GM12874 (cell line): ENCODE results near the gene HK1.

Experiments
- TF ChIP-seq, protein P1 (sequence below): IDR thresholded peaks from 2 replicates; pipeline ENCODE4 v1.5.1; 2011; ENCODE audit warnings: low read depth, mild to moderate bottlenecking, control low read depth, low read length, moderate library complexity; ENCODE audit not compliant: insufficient read depth

HK1 gene

DNA sequence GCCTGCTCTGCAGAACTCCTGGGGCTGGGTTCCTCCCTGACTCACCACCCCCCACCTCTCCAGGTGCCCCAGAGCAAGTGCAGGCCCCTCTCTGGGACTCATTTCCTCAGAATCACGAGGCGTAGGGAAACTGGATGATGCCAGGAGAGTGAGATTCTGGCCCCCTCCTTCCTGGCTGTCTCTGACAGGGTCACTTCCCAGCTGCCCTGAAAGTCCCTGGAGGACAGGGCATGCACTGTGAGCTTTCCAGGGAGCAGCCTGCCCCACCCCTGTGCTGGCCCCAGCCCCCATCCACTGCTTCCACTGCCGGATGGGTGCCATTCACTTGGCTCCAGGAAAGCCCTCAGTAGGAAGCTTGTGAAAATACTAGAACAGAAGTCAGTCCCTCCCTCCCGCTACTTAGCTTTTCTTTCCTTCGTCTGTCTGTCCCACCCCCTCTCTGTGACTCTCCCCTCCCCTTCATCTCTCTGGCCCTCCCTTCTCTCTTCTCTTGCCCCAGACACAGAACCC is 128.1 kb downstream of the HK1 start:
- TF ChIP-seq, protein P1, sequence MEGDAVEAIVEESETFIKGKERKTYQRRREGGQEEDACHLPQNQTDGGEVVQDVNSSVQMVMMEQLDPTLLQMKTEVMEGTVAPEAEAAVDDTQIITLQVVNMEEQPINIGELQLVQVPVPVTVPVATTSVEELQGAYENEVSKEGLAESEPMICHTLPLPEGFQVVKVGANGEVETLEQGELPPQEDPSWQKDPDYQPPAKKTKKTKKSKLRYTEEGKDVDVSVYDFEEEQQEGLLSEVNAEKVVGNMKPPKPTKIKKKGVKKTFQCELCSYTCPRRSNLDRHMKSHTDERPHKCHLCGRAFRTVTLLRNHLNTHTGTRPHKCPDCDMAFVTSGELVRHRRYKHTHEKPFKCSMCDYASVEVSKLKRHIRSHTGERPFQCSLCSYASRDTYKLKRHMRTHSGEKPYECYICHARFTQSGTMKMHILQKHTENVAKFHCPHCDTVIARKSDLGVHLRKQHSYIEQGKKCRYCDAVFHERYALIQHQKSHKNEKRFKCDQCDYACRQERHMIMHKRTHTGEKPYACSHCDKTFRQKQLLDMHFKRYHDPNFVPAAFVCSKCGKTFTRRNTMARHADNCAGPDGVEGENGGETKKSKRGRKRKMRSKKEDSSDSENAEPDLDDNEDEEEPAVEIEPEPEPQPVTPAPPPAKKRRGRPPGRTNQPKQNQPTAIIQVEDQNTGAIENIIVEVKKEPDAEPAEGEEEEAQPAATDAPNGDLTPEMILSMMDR: no peak

DNA sequence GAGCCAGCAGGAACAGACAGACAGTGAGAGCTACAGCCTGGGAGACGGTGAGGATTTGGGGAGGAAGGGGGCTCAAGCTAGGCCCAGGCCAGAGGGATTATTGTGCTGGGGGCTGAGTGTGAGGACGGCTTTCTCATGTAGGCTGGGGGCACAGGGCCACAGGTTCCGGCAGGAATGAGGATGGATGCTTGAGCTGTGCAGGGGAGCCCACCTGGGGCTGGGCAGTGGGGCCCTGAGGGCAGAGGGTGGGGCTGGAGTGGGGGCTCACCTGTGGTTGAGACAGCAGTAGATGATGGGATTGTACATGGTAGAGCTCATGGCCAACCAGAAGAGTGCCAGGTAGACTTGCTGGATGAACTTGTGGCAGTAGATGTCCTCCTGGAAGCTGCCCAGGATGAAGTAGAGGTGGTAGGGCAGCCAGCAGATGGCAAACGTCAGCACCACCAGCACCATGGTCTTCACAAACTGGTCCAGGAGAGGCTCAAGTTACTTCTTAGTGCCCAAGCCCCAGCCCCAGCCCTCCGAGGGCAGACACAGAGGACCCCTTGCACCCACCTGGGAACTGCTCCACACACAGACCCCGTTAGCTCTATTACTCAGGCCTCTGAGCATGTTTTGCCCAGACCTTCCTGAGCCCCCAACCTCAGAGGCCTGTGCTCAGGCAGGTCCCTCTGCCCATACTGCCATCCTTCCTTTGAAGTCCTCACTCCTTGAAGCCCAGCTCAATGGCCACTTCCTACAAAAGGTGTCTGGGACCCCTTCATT is 128.7 kb downstream of the HK1 start:
- TF ChIP-seq, protein P1: no peak

DNA sequence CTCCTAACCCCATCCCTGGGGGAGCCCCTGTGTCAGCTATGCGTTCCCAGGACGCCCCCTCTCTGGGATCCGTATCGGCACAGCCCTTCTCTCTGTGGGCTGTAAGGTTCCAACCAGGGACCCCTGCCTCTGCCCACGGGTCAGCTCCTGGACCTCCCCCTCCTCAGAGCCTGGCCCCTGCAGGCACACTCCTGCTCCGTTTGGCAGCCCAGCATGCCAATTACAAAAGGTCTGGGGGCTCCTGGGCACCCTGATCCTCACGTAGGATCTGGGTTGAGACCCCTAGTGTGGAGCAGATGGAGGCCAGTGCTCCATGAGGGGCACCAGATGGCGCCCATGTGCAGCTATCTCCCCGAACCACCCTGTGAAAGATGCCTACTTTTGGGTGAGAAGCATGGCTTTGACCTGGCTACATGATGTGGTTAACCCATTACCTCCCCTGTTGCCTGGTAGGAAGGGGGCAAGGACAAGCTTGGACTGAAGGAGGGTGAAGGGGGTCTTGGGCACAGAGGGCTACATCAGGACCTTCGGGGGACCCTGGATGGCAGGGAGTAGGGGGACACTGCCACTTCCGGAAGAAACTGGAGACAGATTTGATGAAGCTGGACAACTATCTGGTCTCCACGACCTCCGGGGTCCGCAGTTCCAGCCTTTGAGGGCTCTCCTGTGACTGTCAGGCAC is 129.5 kb downstream of the HK1 start:
- TF ChIP-seq, protein P1: peak; percentile 45

DNA sequence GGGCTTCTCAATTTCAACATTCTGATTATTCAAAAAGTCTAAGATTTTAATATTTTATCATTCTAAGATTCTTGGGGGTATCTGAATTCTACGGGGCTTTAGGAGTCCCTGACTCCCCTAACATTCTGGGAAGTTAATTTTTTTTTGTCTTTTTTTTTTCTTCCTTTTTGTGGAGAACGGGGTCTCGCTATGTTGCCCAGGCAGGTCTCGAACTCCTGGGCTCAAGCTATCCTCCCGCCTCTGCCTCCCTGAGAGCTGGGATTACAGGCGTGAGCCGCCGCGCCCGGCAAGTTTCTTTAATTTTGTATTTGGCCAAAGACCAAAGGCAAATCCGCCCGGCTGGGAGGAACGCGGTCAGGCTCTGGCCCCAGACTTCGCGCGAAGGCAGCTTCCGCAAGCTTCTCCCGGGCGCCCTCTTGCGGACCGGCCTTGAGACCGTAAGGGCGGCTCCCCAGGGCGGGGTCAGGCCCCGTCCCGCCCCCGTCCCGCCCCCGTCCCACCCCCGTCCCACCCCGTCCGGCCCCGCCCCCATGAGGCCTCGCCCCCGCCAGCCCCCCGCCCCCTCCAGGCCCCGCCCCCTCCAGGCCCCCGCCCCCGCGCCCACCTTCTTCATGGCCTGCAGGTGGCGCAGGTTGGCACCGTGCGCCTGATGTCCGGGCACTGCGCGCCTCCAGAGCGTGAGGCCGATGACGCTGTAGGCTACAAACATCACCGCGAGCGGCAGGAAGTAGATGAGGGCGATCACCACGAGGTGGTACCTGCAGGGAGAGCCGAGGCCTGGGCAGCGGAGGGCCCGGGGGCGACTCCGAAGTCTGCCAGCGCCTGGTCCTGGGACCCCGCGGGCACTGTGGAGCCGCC is 130.3 kb downstream of the HK1 start:
- TF ChIP-seq, protein P1: peak; percentile 59

DNA sequence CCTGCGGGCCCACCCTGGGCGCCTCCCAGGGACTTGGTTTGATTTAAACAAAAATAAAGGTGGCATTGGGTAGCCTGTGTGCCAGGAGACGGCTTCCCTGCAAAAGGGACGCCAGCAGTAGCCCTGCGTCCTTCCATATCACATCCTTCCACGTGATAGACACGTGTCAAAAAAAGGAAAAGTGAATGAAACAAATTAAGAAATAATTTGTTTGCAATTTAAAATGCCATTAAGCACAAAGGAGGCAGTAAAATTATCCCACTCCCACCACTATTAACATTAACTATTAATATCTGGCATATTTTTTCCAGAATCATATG is 130.8 kb downstream of the HK1 start:
- TF ChIP-seq, protein P1: no peak

DNA sequence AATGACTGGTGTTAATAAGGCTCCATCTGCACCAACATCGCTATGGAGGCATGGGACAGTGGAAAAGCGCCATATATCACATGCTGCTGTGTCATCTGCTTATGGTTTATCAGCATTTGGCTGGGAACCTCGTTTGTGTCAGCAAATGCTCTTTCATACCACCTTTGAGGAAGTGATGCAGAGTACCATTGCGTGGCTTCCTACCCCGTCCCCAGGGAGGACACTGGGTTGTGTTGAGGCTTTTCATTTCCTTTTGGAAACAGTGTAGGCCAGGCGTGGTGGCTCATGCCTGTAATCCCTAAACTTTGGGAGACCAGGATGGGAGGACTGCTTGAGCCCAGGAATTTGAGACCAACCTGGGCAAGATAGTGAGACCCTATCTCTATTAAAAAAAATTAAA is 131.7 kb downstream of the HK1 start:
- TF ChIP-seq, protein P1: no peak

DNA sequence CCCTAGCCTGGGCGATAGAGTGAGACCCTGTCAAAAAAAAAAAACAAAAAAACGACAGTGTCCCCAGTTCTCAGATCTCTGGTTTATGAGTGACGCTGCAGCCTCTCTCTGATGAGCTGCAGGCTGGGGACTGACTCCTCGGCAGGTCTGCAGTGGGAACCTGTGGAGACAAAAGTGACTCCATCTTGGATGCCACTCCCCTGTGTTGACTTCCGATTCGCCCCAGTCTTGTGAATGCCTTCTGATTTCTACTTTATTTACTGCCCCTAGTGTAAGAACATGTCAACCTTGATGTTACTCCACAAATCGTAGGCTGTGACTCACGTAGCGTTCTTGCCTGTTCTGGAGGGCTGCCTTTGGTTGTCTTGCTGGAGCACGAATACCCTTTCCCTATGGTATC is 132.2 kb downstream of the HK1 start:
- TF ChIP-seq, protein P1: no peak
